GM12878 (cell line): ENCODE measurements around the gene PLXNA2.

Source experiments
- ETV6 ChIP-seq, 2 experiments: fragments of 450-650 bp in 1 of 2; IDR thresholded peaks in 1 of 2; conservative IDR thresholded peaks in 1 of 2; 2 replicates each; pipeline ENCODE4 v1.6.1; 2014; ENCODE audit warnings: antibody characterized with exemption in 1 of 2, borderline replicate concordance in 1 of 2, low read depth in 1 of 2, mild to moderate bottlenecking in 1 of 2, moderate library complexity in 1 of 2
- TAF1 ChIP-seq: IDR thresholded peaks from 2 replicates; pipeline ENCODE4 v1.6.1; 2011; ENCODE audit warnings: mild to moderate bottlenecking, low read depth, low read length, borderline replicate concordance

DNA sequence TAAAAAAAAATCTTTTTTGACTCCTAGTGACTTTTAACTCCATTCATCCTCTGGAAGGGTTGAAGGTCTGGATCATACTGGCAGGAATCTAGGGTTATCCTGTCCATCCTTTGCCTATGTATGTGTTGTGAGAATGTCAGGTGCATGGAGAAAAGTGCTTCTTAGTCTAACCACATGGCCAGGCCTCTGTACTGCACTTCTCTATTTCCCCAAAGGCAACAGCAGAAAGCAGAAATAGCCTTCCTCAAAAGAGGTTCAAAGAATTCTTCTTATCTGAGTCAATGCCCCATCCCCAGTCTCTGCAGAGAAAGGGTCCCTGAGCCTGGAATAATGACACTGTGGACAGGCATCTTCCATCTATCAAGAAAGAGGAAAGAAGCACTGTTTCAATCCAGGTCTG, 247.5 kb downstream of the PLXNA2 start:
- no peak for TF ChIP-seq TAF1
- TF ChIP-seq ETV6 (conservative IDR thresholded peaks at IDR 0.05 in 1 of 2, IDR thresholded peaks at IDR 0.05 in 1 of 2; ENCODE audit: borderline replicate concordance in 1 of 2, low read depth in 1 of 2) = no peak
